Thoracic aorta (tissue), 2 donors: Measurements from ENCODE around the gene RACGAP1. TPM values are rescaled to one million over a fixed set of nuclear protein-coding genes. Genes with fewer than 3 reads are reported as not detected.

Experiments used
- ATAC-seq: fragments of 150-250 bp; one replicate; pipeline ENCODE4 v1.8.0; 2017; ENCODE audit warnings: low read depth; ENCODE audit not compliant: insufficient number of reproducible peaks, low FRiP score
- DNase-seq: peaks from one replicate; pipeline ENCODE4 v3.0.0-alpha.2; 2020; ENCODE audit warnings: low spot score
- H3K27ac ChIP-seq, 2 donors: fragments of 200-600 bp; sonication (generic); 1 replicate in 1 of 2; 2 replicates in 1 of 2; pipeline ENCODE4 v1.5.1; 2016; ENCODE audit warnings: mild to moderate bottlenecking in 2 of 2, moderate library complexity in 2 of 2
- H3K27me3 ChIP-seq: fragments of 200-600 bp; sonication (generic); replicated peaks from 2 replicates; pipeline ENCODE4 v1.6.0; 2016; ENCODE audit warnings: mild to moderate bottlenecking; ENCODE audit not compliant: insufficient read depth
- H3K36me3 ChIP-seq: fragments of 200-600 bp; sonication (generic); one replicate; pipeline ENCODE4 v1.5.1; 2016
- H3K4me1 ChIP-seq, 2 donors: fragments of 200-600 bp; sonication (generic); 1 replicate in 1 of 2; 2 replicates in 1 of 2; pipeline versions ENCODE4 v1.5.1 to v1.6.0; 2016; ENCODE audit warnings: low read depth in 2 of 2, mild to moderate bottlenecking in 1 of 2; ENCODE audit not compliant: control insufficient read depth in 1 of 2
- H3K4me3 ChIP-seq: fragments of 200-600 bp; sonication (generic); 2 replicates; pipeline ENCODE4 v1.5.1; 2016; ENCODE audit warnings: mild to moderate bottlenecking
- H3K9me3 ChIP-seq: fragments of 200-600 bp; sonication (generic); 2 replicates; pipeline ENCODE4 v1.5.1; 2016
- total RNA-seq, 2 donors: library from RNA; depleted of rRNA; stranded (reverse); fragments of >200 nt; gene quantifications; one replicate each; pipeline versions ENCODE4 v1.1.0 to v1.2.3, GENCODE V29; 2016
- TF ChIP-seq, protein P1 (sequence below): fragments of 200-600 bp; sonication (generic); IDR thresholded peaks from one replicate; pipeline ENCODE4 v1.5.1; 2019; ENCODE audit warnings: antibody characterized with exemption

Gene RACGAP1
- total RNA-seq, 2 donors from 2014 or later = 3.0 to 4.8 TPM

DNA sequence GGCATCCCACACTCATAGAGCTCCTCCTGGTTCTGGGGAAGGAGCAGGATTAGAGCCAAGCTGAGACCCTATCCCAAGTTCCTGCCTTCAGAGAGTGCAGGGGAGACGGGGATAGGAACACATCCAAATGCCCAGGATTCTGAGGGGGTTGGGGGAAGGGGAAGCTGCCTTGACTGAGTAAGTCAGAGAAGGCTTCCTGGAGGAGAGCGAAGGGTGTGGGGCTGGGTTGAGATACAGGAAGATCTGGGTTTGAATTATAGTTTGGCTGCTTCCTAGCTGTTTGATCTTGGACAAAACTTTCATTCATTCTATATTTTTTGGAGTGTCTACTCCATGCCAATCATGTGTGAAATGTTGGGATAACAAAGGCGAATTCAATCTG is 82.8 kb downstream of the RACGAP1 start:
- Histone ChIP-seq H3K4me1 (no peaks in the 10 kb centered on the region), H3K4me3 (no peak overlapping the region), H3K9me3 (no peaks in the 10 kb centered on the region), H3K27ac (no peak overlapping the region), H3K27me3 (no peaks in the 10 kb centered on the region), H3K36me3 (no peaks in the 10 kb centered on the region)
- ATAC-seq (no peak), DNase-seq (no peak)
- TF ChIP-seq, protein P1, sequence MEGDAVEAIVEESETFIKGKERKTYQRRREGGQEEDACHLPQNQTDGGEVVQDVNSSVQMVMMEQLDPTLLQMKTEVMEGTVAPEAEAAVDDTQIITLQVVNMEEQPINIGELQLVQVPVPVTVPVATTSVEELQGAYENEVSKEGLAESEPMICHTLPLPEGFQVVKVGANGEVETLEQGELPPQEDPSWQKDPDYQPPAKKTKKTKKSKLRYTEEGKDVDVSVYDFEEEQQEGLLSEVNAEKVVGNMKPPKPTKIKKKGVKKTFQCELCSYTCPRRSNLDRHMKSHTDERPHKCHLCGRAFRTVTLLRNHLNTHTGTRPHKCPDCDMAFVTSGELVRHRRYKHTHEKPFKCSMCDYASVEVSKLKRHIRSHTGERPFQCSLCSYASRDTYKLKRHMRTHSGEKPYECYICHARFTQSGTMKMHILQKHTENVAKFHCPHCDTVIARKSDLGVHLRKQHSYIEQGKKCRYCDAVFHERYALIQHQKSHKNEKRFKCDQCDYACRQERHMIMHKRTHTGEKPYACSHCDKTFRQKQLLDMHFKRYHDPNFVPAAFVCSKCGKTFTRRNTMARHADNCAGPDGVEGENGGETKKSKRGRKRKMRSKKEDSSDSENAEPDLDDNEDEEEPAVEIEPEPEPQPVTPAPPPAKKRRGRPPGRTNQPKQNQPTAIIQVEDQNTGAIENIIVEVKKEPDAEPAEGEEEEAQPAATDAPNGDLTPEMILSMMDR = no peak

DNA sequence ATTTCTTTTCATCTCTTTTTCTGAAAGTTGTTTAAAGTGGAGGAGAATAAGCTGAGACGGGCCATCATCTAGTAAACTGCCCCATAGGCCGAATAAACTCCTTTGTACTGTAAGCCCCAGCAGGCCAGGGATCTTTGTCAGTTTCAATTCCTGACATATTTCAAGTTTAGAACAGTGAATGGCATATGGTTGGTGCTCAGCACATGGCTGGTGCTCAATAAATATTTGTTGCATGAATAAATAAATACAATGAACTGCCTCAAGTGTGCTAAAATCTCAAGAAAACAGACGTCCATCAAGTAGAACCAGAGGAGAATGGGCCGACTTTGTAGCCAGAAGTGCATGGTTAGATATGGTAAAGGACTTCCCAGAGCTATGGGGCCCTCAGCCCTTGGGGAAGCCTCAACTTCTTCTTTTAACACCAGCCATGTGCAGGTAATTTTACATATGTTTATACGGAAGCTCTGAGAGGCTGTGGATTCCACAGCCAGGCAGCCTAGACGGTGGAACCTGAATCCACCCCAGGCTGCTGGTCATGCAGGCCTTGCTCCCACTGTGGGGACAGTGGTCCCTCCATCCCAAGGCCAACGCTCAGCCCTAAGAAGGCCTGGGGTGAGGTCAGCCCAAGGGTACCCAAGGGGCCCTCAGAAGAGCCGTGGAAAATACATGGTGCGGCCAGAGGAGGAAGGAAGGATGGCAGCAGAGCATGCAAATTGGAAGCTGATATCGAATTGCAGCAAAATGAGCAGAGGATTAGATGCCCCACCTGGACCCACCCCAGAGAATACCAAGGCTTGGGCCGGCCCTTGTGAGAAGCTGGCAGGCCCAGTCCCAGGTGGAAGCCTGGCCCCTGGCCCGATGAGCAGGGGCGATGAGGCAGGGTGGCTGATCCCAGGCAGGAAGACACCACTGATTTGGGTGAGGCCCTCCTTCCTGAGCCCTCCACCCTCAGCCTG is 83.5 kb downstream of the RACGAP1 start:
- DNase-seq = no peak
- no peaks in the 10 kb centered on the region for H3K27me3 ChIP-seq
- no peaks in the 10 kb centered on the region for H3K9me3 ChIP-seq

DNA sequence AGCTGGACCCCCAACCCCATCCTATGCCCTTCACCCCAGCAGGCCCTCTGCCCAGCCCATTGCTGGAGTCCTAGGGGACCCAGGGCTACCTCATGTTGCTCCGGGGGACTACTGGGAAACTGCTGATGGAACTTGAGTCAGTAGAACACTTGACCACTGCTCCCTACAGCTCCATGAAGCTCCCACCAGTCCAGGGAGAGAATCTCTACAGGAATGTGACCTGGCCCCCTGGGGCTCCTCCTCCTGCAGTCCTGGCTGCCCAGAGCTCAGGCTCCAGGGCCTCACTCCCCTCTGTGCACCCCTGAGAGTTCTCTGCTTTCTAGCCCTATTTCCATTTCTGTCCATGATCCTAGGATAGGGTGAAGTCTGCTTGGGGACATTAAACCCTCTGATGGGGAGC is 85.6 kb downstream of the RACGAP1 start:
- DNase-seq (no peak), ATAC-seq (no peak)
- H3K4me1 ChIP-seq = no peaks in the 10 kb centered on the region
- TF ChIP-seq, protein P1 = no peak
- no peak overlapping the region for H3K27ac ChIP-seq
- H3K27me3 ChIP-seq = no peaks in the 10 kb centered on the region
- no peak overlapping the region for H3K4me3 ChIP-seq
- H3K36me3 ChIP-seq = no peaks in the 10 kb centered on the region
- no peaks in the 10 kb centered on the region for H3K9me3 ChIP-seq

More for the DNA sequence above, 83.5 kb downstream of the RACGAP1 start:
- ATAC-seq = no peak
- Histone ChIP-seq H3K36me3 (no peaks in the 10 kb centered on the region), H3K4me1 (no peaks in the 10 kb centered on the region), H3K4me3 (no peak overlapping the region), H3K27ac (no peak overlapping the region)
- TF ChIP-seq, protein P1 = no peak

DNA sequence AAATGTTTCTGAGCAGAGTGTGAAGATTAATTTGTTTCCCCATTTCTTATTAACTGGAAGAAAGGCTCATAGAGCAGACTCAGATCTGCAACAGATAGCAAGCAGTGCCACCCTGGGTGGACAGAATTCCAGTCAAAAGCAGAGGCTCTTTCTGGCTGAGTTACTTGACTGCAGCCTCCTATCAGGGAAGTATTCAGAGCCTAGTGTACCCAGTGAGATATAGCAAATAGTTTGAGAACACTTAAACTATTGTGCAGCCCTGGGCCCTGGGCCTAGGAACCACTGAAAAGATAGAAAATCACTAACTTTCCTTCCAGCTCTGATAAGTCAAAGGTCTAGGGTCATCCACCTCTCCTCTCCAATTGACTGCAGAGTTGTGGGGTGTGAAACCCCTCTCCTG is 86.0 kb downstream of the RACGAP1 start:
- no peaks in the 10 kb centered on the region for H3K4me1 ChIP-seq
- H3K9me3 ChIP-seq = no peaks in the 10 kb centered on the region
- TF ChIP-seq, protein P1 = no peak
- no peak overlapping the region for H3K4me3 ChIP-seq
- ATAC-seq (no peak), DNase-seq (no peak)
- no peaks in the 10 kb centered on the region for H3K36me3 ChIP-seq
- H3K27me3 ChIP-seq = no peaks in the 10 kb centered on the region
- no peak overlapping the region for H3K27ac ChIP-seq

Other genes with a start within 250 kb of the RACGAP1 start
- gene NCKAP5L, start 197.1 kb downstream of the RACGAP1 start, total RNA-seq = 10 to 100 TPM; 34.9 to 38.0 TPM
- 1 to 10 TPM; 1.6 to 2.7 TPM for gene BCDIN3D, start 182.4 kb downstream of the RACGAP1 start, total RNA-seq
- 1 to 10 TPM; 2.8 TPM for gene FAIM2, start 121.6 kb downstream of the RACGAP1 start, total RNA-seq
- 1 to 10 TPM in 1 of 2 donors, not detected in 1; 3.0 TPM for gene AQP2, start 74.8 kb downstream of the RACGAP1 start, total RNA-seq
- gene AQP5, start 63.6 kb downstream of the RACGAP1 start, total RNA-seq = under 1 TPM; 0.42 to 0.54 TPM
- gene AQP6, start 52.5 kb downstream of the RACGAP1 start, total RNA-seq = not detected
- not detected for gene ASIC1, start 32.1 kb upstream of the RACGAP1 start, total RNA-seq
- 10 to 100 TPM; 53.6 to 60.0 TPM for gene SMARCD1, start 59.8 kb upstream of the RACGAP1 start, total RNA-seq
- gene GPD1, start 78.5 kb upstream of the RACGAP1 start, total RNA-seq = 1 to 10 TPM; 4.2 to 5.0 TPM
- 10 to 100 TPM; 50.8 to 57.2 TPM for gene COX14, start 86.7 kb upstream of the RACGAP1 start, total RNA-seq
- gene CERS5, start 141.9 kb upstream of the RACGAP1 start, total RNA-seq = 10 to 100 TPM; 34.6 to 73.5 TPM